GM12878 (cell line): ENCODE measurements around the gene FERMT1. TPM values are rescaled to one million over a fixed set of nuclear protein-coding genes. Genes with fewer than 3 reads are reported as not detected.

Experiments
- ATAC-seq: fragments of 200-7000 bp; cut with Tn5 transposase; 3 replicates; pipeline ENCODE4 v1.9.1; 2020; ENCODE audit warnings: mild to moderate bottlenecking, moderate library complexity
- BruUV-seq: library from RNA; stranded (reverse); fragments of 400-500 nt; replicated peaks from 2 replicates; lab custom pipeline; 2021; lab: Mats Ljungman, UMichigan
- CTCF ChIA-PET: fragments of 300-600 bp; sonication (Branson Sonifier 250); formaldehyde crosslinking; extraction: SDS; loops from one replicate; lab custom pipeline; 2021; ENCODE audit warnings: inconsistent platforms; lab: Yijun Ruan, JAX
- POLR2A ChIA-PET: fragments of 350-600 bp; formaldehyde crosslinking; extraction: SDS; loops from one replicate; lab custom pipeline; 2021; ENCODE audit warnings: inconsistent platforms; lab: Charles Lee
- RAD21 ChIA-PET: fragments of 300-600 bp; sonication (Branson Sonifier 250); formaldehyde crosslinking; loops from one replicate; lab custom pipeline; 2023; ENCODE audit warnings: antibody characterized with exemption; ENCODE audit not compliant: unreplicated experiment; lab: Charles Lee
- SMC1A ChIA-PET: fragments of 300-600 bp; sonication (Branson Sonifier 250); formaldehyde crosslinking; loops from one replicate; lab custom pipeline; 2023; ENCODE audit not compliant: unreplicated experiment, uncharacterized antibody; lab: Charles Lee
- DNase-seq: peaks from one replicate; pipeline ENCODE4 v3.0.0-alpha.2; 2011; ENCODE audit warnings: low read depth, low spot score
- FAIRE-seq: peaks from 3 replicates; lab custom pipeline; 2011; peaks lifted over from hg19 to GRCh38; lab: Jason Lieb, UNC
- H2AFZ ChIP-seq: 2 replicates; pipeline ENCODE4 v1.6.0; 2011; ENCODE audit warnings: low read depth, low read length, control low read depth; ENCODE audit not compliant: control insufficient read depth
- H3K27ac ChIP-seq: 2 replicates; pipeline ENCODE4 v1.5.1; 2011; ENCODE audit warnings: control low read depth; ENCODE audit not compliant: control insufficient read depth, insufficient read depth
- H3K27me3 ChIP-seq, 2 experiments: replicated peaks in 1 of 2; 2 replicates each; pipeline versions ENCODE4 v1.6.0 to v1.6.1; 2011; ENCODE audit warnings: low read length in 1 of 2; ENCODE audit not compliant: control insufficient read depth in 2 of 2, insufficient read depth in 2 of 2
- H3K36me3 ChIP-seq, 2 experiments: 2 replicates each; pipeline ENCODE4 v1.5.1; 2011; ENCODE audit warnings: low read length in 1 of 2; ENCODE audit not compliant: control insufficient read depth in 2 of 2, insufficient read depth in 2 of 2
- H3K4me1 ChIP-seq: 2 replicates; pipeline ENCODE4 v1.6.1; 2011; ENCODE audit warnings: mild to moderate bottlenecking, low read length, moderate library complexity, mixed read lengths; ENCODE audit not compliant: control insufficient read depth, insufficient read depth
- H3K4me2 ChIP-seq: 2 replicates; pipeline ENCODE4 v1.6.0; 2011; ENCODE audit warnings: control low read depth; ENCODE audit not compliant: control insufficient read depth, insufficient read depth
- H3K4me3 ChIP-seq: fragments of 200-600 bp; sonication (generic); 2 replicates; pipeline ENCODE4 v1.5.1; 2016
- H3K79me2 ChIP-seq: 2 replicates; pipeline ENCODE4 v1.6.0; 2011; ENCODE audit warnings: low read length; ENCODE audit not compliant: control insufficient read depth, insufficient read depth
- H3K9ac ChIP-seq: 2 replicates; pipeline ENCODE4 v1.8.0; 2011; ENCODE audit warnings: low read length, control low read depth, mixed read lengths; ENCODE audit not compliant: control insufficient read depth, insufficient read depth
- H3K9me3 ChIP-seq: replicated peaks from 3 replicates; pipeline ENCODE4 v1.5.1; 2011; ENCODE audit warnings: mild to moderate bottlenecking, low read length; ENCODE audit not compliant: control insufficient read depth, insufficient read depth
- H4K20me1 ChIP-seq: 2 replicates; pipeline ENCODE4 v1.6.0; 2011; ENCODE audit not compliant: control insufficient read depth, insufficient read depth
- ATF7 ChIP-seq: fragments of 450-650 bp; IDR thresholded peaks from 2 replicates; pipeline ENCODE4 v1.6.1; 2016; ENCODE audit warnings: low read depth, mild to moderate bottlenecking
- BHLHE40 ChIP-seq, 2 experiments: fragments of 450-650 bp in 1 of 2; IDR thresholded peaks; 2 replicates each; pipeline ENCODE4 v1.6.1; 2011 to 2017; ENCODE audit warnings: low read depth in 2 of 2, borderline replicate concordance in 1 of 2, improper control_type of control experiment in 1 of 2, low read length in 1 of 2, mild to moderate bottlenecking in 1 of 2
- E2F8 ChIP-seq: fragments of 450-650 bp; IDR thresholded peaks from 2 replicates; pipeline ENCODE4 v1.6.1; 2018; ENCODE audit warnings: mild to moderate bottlenecking, low read depth, moderate library complexity; ENCODE audit not compliant: partially characterized antibody
- FOXM1 ChIP-seq: IDR thresholded peaks from 2 replicates; pipeline ENCODE4 v1.6.1; 2012; ENCODE audit warnings: low read depth, mild to moderate bottlenecking, inconsistent platforms, low read length, moderate library complexity
- IRF4 ChIP-seq: IDR thresholded peaks from 2 replicates; pipeline ENCODE4 v1.6.1; 2011; ENCODE audit warnings: low read depth, low read length
- NR2C2 ChIP-seq: IDR thresholded peaks from 2 replicates; pipeline ENCODE4 v1.6.1; 2011; ENCODE audit warnings: borderline replicate concordance, low read depth; ENCODE audit not compliant: control insufficient read depth, insufficient read length
- POLR2A ChIP-seq: IDR thresholded peaks from 2 replicates; pipeline ENCODE4 v1.6.1; 2011; ENCODE audit warnings: low read depth, mild to moderate bottlenecking, low read length
- RAD21 ChIP-seq: IDR thresholded peaks from 2 replicates; pipeline ENCODE4 v1.6.1; 2011; ENCODE audit warnings: mild to moderate bottlenecking, low read depth, low read length, moderate library complexity; ENCODE audit not compliant: insufficient read depth
- TBL1XR1 ChIP-seq: IDR thresholded peaks from 2 replicates; pipeline ENCODE4 v1.6.1; 2012; ENCODE audit warnings: low read depth, low read length, improper control_type of control experiment
- ZNF622 ChIP-seq: fragments of 450-650 bp; IDR thresholded peaks from 2 replicates; pipeline ENCODE4 v1.6.1; 2017; ENCODE audit warnings: mild to moderate bottlenecking, inconsistent platforms
- WGBS: methylation state at CpG from one replicate; pipeline ENCODE4 v1.1.6; 2016; ENCODE audit warnings: low lambda C conversion rate; ENCODE audit not compliant: insufficient replicate concordance, insufficient coverage; ENCODE audit errors: missing lambda C conversion rate; 5-methylcytosine and 5-hydroxymethylcytosine counted together
- in situ Hi-C: fragments of 300-500 bp; cut with MboI; formaldehyde crosslinking; loops from 9 replicates; pipeline ENCODE4 v1.14.3; 2018; ENCODE audit warnings: mixed read lengths
- intact Hi-C: fragments of 100-400 bp; cut with micrococcal nuclease; formaldehyde crosslinking; loops from one replicate; pipeline ENCODE4 v1.14.2; 2022; ENCODE audit not compliant: unreplicated experiment
- polyA plus RNA-seq, 11 experiments: library from polyadenylated mRNA; depleted of rRNA in 4 of 11; unstranded in 6 of 11; stranded (reverse) in 5 of 11; fragments of >200 nt; fragmentation: Nextera tagmentation in 4 of 11; fragmentation: Illumina TruSeq in 1 of 11; extraction: Ambion mirVana in 4 of 11; extraction: Trizol in 1 of 11; gene quantifications; 1 replicate in 1 of 11; 2 replicates in 10 of 11; pipeline versions ENCODE4 v1.2.1 to v1.2.3, GENCODE V29; 2011 to 2016; ENCODE audit warnings: inconsistent platforms in 2 of 11, missing spikeins in 2 of 11, low read depth in 1 of 11
- total RNA-seq, 4 experiments: library from RNA; depleted of rRNA in 3 of 4; stranded (reverse); fragments of >200 nt in 3 of 4; fragmentation: Illumina TruSeq in 1 of 4; extraction: Trizol in 1 of 4; gene quantifications; 2 replicates each; pipeline versions ENCODE4 v1.2.1 to v1.2.3, GENCODE V29; 2013 to 2021

The FERMT1 gene
- total and polyA plus RNA-seq, 10 of the 15 experiments (the other 5 are each of a cell fraction or from before 2014, with no cell fraction given) = 0.04 to 3.1 (median 0.45) TPM

- FAIRE-seq = no peak
- H3K27me3 ChIP-seq = no peaks in the 10 kb centered on the region
- H3K4me2 ChIP-seq = no peak overlapping the region
- no peak overlapping the region for H3K4me3 ChIP-seq
- in situ Hi-C loops = no loop called here
- ChIA-PET CTCF (no interaction called here), RAD21 (no interaction called here), SMC1A (interaction anchor here (0.6 to 1.7 kb wide), 2 partner anchors 21 to 500 kb away, joined by 3 to 4 read pairs; no protein-coding TSS in a partner anchor), POLR2A (no interaction called here)
- TF ChIP-seq IRF4 (no peak), RAD21 (no peak), POLR2A (no peak)
- no peaks in the 10 kb centered on the region for H3K9me3 ChIP-seq
- intact Hi-C loops = no loop called here
- no peaks in the 10 kb centered on the region for H3K4me1 ChIP-seq
- no peak for ATAC-seq
- no peaks in the 10 kb centered on the region for H4K20me1 ChIP-seq
- H3K36me3 ChIP-seq = peaks cover 16 to 30% of the 10 kb centered on the region in 2 experiments
- no peak for DNase-seq
- no peak overlapping the region for H2AFZ ChIP-seq
- 98% methylated on average over 4 of the region's 4 CpGs for WGBS
- no peak overlapping the region for H3K27ac ChIP-seq
- no peaks in the 10 kb centered on the region for H3K79me2 ChIP-seq
- no TSS peak for BruUV-seq
- no peak overlapping the region for H3K9ac ChIP-seq
Measured at GRCh38 chr20:6036213-6036612, 86.6 kb downstream of the FERMT1 start.

GRCh38 chr20:6034134-6034969 lies 88.5 kb downstream of the FERMT1 start:
- intact Hi-C loops (no loop called here), in situ Hi-C loops (no loop called here)
- ChIA-PET RAD21 (no interaction called here), CTCF (interaction anchor here (0.6 to 1.2 kb wide), 2 partner anchors 8 to 47 kb away, joined by 3 read pairs; no protein-coding TSS in a partner anchor), SMC1A (interaction anchor here (0.6 to 1.3 kb wide), 2 partner anchors 12 to 67 kb away, joined by 3 to 4 read pairs; no protein-coding TSS in a partner anchor), POLR2A (no interaction called here)
- Histone ChIP-seq H4K20me1 (no peaks in the 10 kb centered on the region), H3K4me3 (no peak overlapping the region), H3K4me2 (no peak overlapping the region), H3K27ac (no peak overlapping the region), H3K79me2 (no peaks in the 10 kb centered on the region), H3K36me3 (peaks cover 10 to 26% of the 10 kb centered on the region in 2 experiments), H2AFZ (no peak overlapping the region), H3K9ac (no peak overlapping the region), H3K27me3 (no peaks in the 10 kb centered on the region), H3K9me3 (no peaks in the 10 kb centered on the region), H3K4me1 (no peaks in the 10 kb centered on the region)
- BruUV-seq = no TSS peak
- WGBS = 50% methylated on average over 2 of the region's 2 CpGs
- TF ChIP-seq BHLHE40 (IDR thresholded peaks at IDR 0.05; ENCODE audit: borderline replicate concordance in 1 of 2, low read depth in 2 of 2, low read length in 1 of 2) = no peak
- no peak for TF ChIP-seq FOXM1
- no peak for TF ChIP-seq E2F8
- TF ChIP-seq ZNF622 = no peak
- no peak for TF ChIP-seq ATF7
- no peak for TF ChIP-seq NR2C2
- no peak for TF ChIP-seq TBL1XR1
- no peak for DNase-seq
- FAIRE-seq = no peak
- no peak for ATAC-seq
